HCT116 (cell line): ENCODE measurements around the gene ACOXL. TPM values are rescaled to one million over a fixed set of nuclear protein-coding genes. Genes with fewer than 3 reads are reported as not detected.

Experiments used
- ATAC-seq: fragments of 200-7000 bp; cut with Tn5 transposase; 2 replicates; pipeline ENCODE4 v1.9.1; 2020; ENCODE audit warnings: mild to moderate bottlenecking, moderate library complexity
- BruUV-seq: library from RNA; stranded (reverse); fragments of 400-500 nt; replicated peaks from 2 replicates; lab custom pipeline; 2021; lab: Mats Ljungman, UMichigan
- CTCF ChIA-PET: fragments of 300-600 bp; sonication (Branson Sonifier 250); formaldehyde crosslinking; loops from one replicate; lab custom pipeline; 2021; ENCODE audit warnings: antibody characterized with exemption; lab: Charles Lee
- POLR2A ChIA-PET: fragments of 300-600, 350-600 bp; sonication (Branson Sonifier 250); formaldehyde crosslinking; loops from one replicate; lab custom pipeline; 2021; ENCODE audit warnings: antibody characterized with exemption; lab: Charles Lee
- RAD21 ChIA-PET, 2 experiments: fragments of 300-600 bp; sonication (Branson Sonifier 250); formaldehyde crosslinking; loops; one replicate each; lab custom pipeline; 2023; ENCODE audit warnings: low total read pairs in 2 of 2; ENCODE audit not compliant: uncharacterized antibody in 2 of 2, unreplicated experiment in 2 of 2, low non-redundant PET in 1 of 2; lab: Charles Lee
- DNase-seq: peaks from one replicate; pipeline ENCODE4 v3.0.0-alpha.2; 2010; ENCODE audit warnings: low read depth, low spot score
- H2AFZ ChIP-seq: fragments of 200-600 bp; shearing (Covaris generic), sonication (generic); 2 replicates; pipeline ENCODE4 v1.6.1; 2017; ENCODE audit warnings: low read depth, mixed run types, mixed read lengths, antibody characterized with exemption, low read length; ENCODE audit not compliant: poor library complexity, severe bottlenecking
- H3K27ac ChIP-seq: 2 replicates; pipeline ENCODE4 v1.5.1; 2012; ENCODE audit warnings: low read depth, low read length
- H3K27me3 ChIP-seq: fragments of 200-600 bp; sonication (generic); 2 replicates; pipeline ENCODE4 v1.6.1; 2016; ENCODE audit warnings: mixed run types, low read length, mixed read lengths; ENCODE audit not compliant: insufficient read depth
- H3K36me3 ChIP-seq, 2 experiments: fragments of 200-500 bp in 1 of 2; fragments of 200-600 bp in 1 of 2; sonication (Bioruptor generic) in 1 of 2; sonication (generic) in 1 of 2; 2 replicates each; pipeline versions ENCODE4 v1.5.1 to v1.6.1; 2014 to 2016; ENCODE audit warnings: low read length in 2 of 2, inconsistent platforms in 1 of 2, mixed read lengths in 1 of 2, mixed run types in 1 of 2; ENCODE audit not compliant: insufficient read depth in 2 of 2, control insufficient read depth in 1 of 2
- H3K4me1 ChIP-seq, 2 experiments: fragments of 200-600 bp in 1 of 2; sonication (generic) in 1 of 2; 2 replicates each; pipeline versions ENCODE4 v1.5.1 to v1.6.1; 2012 to 2017; ENCODE audit warnings: low read length in 2 of 2, inconsistent platforms in 1 of 2, mild to moderate bottlenecking in 1 of 2, mixed read lengths in 1 of 2, mixed run types in 1 of 2, moderate library complexity in 1 of 2; ENCODE audit not compliant: insufficient read depth in 2 of 2, control insufficient read depth in 1 of 2
- H3K4me2 ChIP-seq: fragments of 200-600 bp; sonication (generic); 2 replicates; pipeline ENCODE4 v1.6.1; 2017; ENCODE audit warnings: mixed run types, low read length, mixed read lengths
- H3K4me3 ChIP-seq, 2 experiments: fragments of 200-600 bp in 1 of 2; sonication (generic) in 1 of 2; replicated peaks in 1 of 2; 2 replicates each; pipeline ENCODE4 v1.5.1; 2011 to 2016; ENCODE audit warnings: low read length in 2 of 2, control low read depth in 1 of 2, low read depth in 1 of 2, mild to moderate bottlenecking in 1 of 2, mixed read lengths in 1 of 2, mixed run types in 1 of 2
- H3K79me2 ChIP-seq: fragments of 200-600 bp; sonication (generic); 2 replicates; pipeline ENCODE4 v1.6.1; 2017; ENCODE audit warnings: mild to moderate bottlenecking, mixed run types, low read length, moderate library complexity, mixed read lengths; ENCODE audit not compliant: insufficient read depth
- H3K9ac ChIP-seq: fragments of 200-600 bp; sonication (generic); 2 replicates; pipeline ENCODE4 v1.6.1; 2016; ENCODE audit warnings: low read length, mixed read lengths
- H3K9me2 ChIP-seq: fragments of 200-600 bp; sonication (generic), shearing (Covaris generic); 2 replicates; pipeline ENCODE4 v1.6.1; 2017; ENCODE audit warnings: mixed run types, mild to moderate bottlenecking, moderate library complexity; ENCODE audit not compliant: insufficient read depth
- H3K9me3 ChIP-seq, 2 experiments: fragments of 200-500 bp in 1 of 2; fragments of 200-600 bp in 1 of 2; sonication (Bioruptor generic) in 1 of 2; sonication (generic) in 1 of 2; 2 replicates each; pipeline ENCODE4 v1.6.1; 2014 to 2017; ENCODE audit warnings: low read length in 2 of 2, mixed read lengths in 2 of 2, inconsistent platforms in 1 of 2, low read depth in 1 of 2, mild to moderate bottlenecking in 1 of 2, mixed run types in 1 of 2, moderate library complexity in 1 of 2; ENCODE audit not compliant: control insufficient read depth in 1 of 2, insufficient read depth in 1 of 2
- H4K20me1 ChIP-seq: fragments of 200-600 bp; sonication (generic), shearing (Covaris generic); 2 replicates; pipeline ENCODE4 v1.6.1; 2017; ENCODE audit warnings: mixed run types, mild to moderate bottlenecking, moderate library complexity; ENCODE audit not compliant: insufficient read depth
- CEBPB ChIP-seq: IDR thresholded peaks from 2 replicates; pipeline ENCODE4 v1.6.1; 2012; ENCODE audit warnings: low read depth
- EGR1 ChIP-seq: IDR thresholded peaks from 2 replicates; pipeline ENCODE4 v1.6.1; 2012; ENCODE audit warnings: low read depth
- ELF1 ChIP-seq: IDR thresholded peaks from 2 replicates; pipeline ENCODE4 v1.6.1; 2012; ENCODE audit warnings: low read depth, borderline replicate concordance
- FOSL1 ChIP-seq: IDR thresholded peaks from 2 replicates; pipeline ENCODE4 v1.6.1; 2012; ENCODE audit warnings: low read depth
- JUND ChIP-seq: IDR thresholded peaks from 2 replicates; pipeline ENCODE4 v1.6.1; 2012
- POLR2A ChIP-seq: IDR thresholded peaks from 2 replicates; pipeline ENCODE4 v1.7.0; 2011; ENCODE audit warnings: borderline replicate concordance; ENCODE audit not compliant: insufficient read depth, insufficient read length; ENCODE audit errors: extremely low read depth
- POLR2AphosphoS5 ChIP-seq: IDR thresholded peaks from 2 replicates; pipeline ENCODE4 v1.6.1; 2011; ENCODE audit warnings: mild to moderate bottlenecking, low read depth, low read length, moderate library complexity
- RAD21 ChIP-seq: IDR thresholded peaks from 2 replicates; pipeline ENCODE4 v1.6.1; 2012; ENCODE audit warnings: low read depth, mild to moderate bottlenecking
- SRF ChIP-seq: IDR thresholded peaks from 2 replicates; pipeline ENCODE4 v1.6.1; 2012; ENCODE audit warnings: low read depth
- ZFX ChIP-seq: fragments of 450-650 bp; IDR thresholded peaks from 2 replicates; pipeline ENCODE4 v1.6.1; 2017
- intact Hi-C: fragments of 100-400 bp; cut with micrococcal nuclease; formaldehyde crosslinking; loops from 2 replicates; pipeline ENCODE4 v1.10.0; 2022
- total RNA-seq: library from RNA; stranded (reverse); gene quantifications from one replicate; pipeline ENCODE4 v1.2.1, GENCODE V29; 2021; ENCODE audit not compliant: unreplicated experiment

ACOXL gene
- total RNA-seq, 1 experiment from 2014 or later: 5.5 TPM

- ChIA-PET POLR2A (no interaction called here), RAD21 (no interaction called here), CTCF (no interaction called here)
- TF ChIP-seq POLR2A: no peak
- TF ChIP-seq JUND: no peak
- no peak for TF ChIP-seq POLR2AphosphoS5
- TF ChIP-seq RAD21: no peak
- TF ChIP-seq CEBPB: no peak
- no peak for TF ChIP-seq FOSL1
- TF ChIP-seq ELF1: no peak
- TF ChIP-seq EGR1: no peak
- intact Hi-C loops: no loop called here
- H3K9me2 ChIP-seq: no peaks in the 10 kb centered on the region
- H3K4me2 ChIP-seq: no peak overlapping the region
- H4K20me1 ChIP-seq: no peaks in the 10 kb centered on the region
- no peak overlapping the region for H3K4me3 ChIP-seq
- no peaks in the 10 kb centered on the region for H3K27me3 ChIP-seq
- ATAC-seq (no peak), DNase-seq (no peak)
- no peak overlapping the region for H3K9ac ChIP-seq
- H3K79me2 ChIP-seq: no peaks in the 10 kb centered on the region
- H3K9me3 ChIP-seq: no peaks in the 10 kb centered on the region
- no peak overlapping the region for H2AFZ ChIP-seq
- no peaks in the 10 kb centered on the region for H3K4me1 ChIP-seq
- BruUV-seq: no TSS peak
- H3K36me3 ChIP-seq: no peaks in the 10 kb centered on the region
- H3K27ac ChIP-seq: no peak overlapping the region
Measured at GRCh38 chr2:110888411-110888810, 156.0 kb downstream of the ACOXL start.

GRCh38 chr2:110891626-110892025, 159.3 kb downstream of the ACOXL start:
- H3K9ac ChIP-seq: no peak overlapping the region
- H3K27ac ChIP-seq: no peak overlapping the region
- H3K79me2 ChIP-seq: no peaks in the 10 kb centered on the region
- ChIA-PET CTCF (no interaction called here), POLR2A (no interaction called here), RAD21 (no interaction called here)
- intact Hi-C loops: no loop called here
- no peak overlapping the region for H3K4me3 ChIP-seq
- H2AFZ ChIP-seq: no peak overlapping the region
- H4K20me1 ChIP-seq: no peaks in the 10 kb centered on the region
- TF ChIP-seq SRF: no peak
- no peak for TF ChIP-seq EGR1
- no peak for TF ChIP-seq ZFX
- no peak for TF ChIP-seq CEBPB
- no peak overlapping the region for H3K4me2 ChIP-seq
- no peak for DNase-seq
- no peak for ATAC-seq
- H3K9me3 ChIP-seq: no peaks in the 10 kb centered on the region
- H3K9me2 ChIP-seq: no peaks in the 10 kb centered on the region
- no peaks in the 10 kb centered on the region for H3K36me3 ChIP-seq
- H3K4me1 ChIP-seq: no peaks in the 10 kb centered on the region
- no peaks in the 10 kb centered on the region for H3K27me3 ChIP-seq
- no TSS peak for BruUV-seq
